WI38 (cell line): ENCODE data around the gene CASP3.

Experiments
- H3K4me3 ChIP-seq: 2 replicates; pipeline ENCODE4 v1.5.1; 2011; ENCODE audit warnings: low read depth, mild to moderate bottlenecking, control low read depth, low read length
- CTCF ChIP-seq: IDR thresholded peaks from 2 replicates; pipeline ENCODE4 v1.5.1; 2012; ENCODE audit warnings: low read depth, mild to moderate bottlenecking, control low read depth, low read length

The CASP3 gene

GRCh38 chr4:184644553-184645307, 4.5 kb downstream of the CASP3 start:
- TF ChIP-seq CTCF = no peak
- no peak overlapping the region for H3K4me3 ChIP-seq

GRCh38 chr4:184643731-184644130, 5.5 kb downstream of the CASP3 start:
- no peak overlapping the region for H3K4me3 ChIP-seq
- TF ChIP-seq CTCF = no peak

- no peak for TF ChIP-seq CTCF
- H3K4me3 ChIP-seq = no peak overlapping the region
Measured at GRCh38 chr4:184641451-184641850, 7.8 kb downstream of the CASP3 start.

GRCh38 chr4:184641022-184641421, 8.2 kb downstream of the CASP3 start:
- no peak for TF ChIP-seq CTCF

GRCh38 chr4:184636897-184637296, 12.3 kb downstream of the CASP3 start:
- no peak overlapping the region for H3K4me3 ChIP-seq
- TF ChIP-seq CTCF = no peak

More at GRCh38 chr4:184641022-184641421, 8.2 kb downstream of the CASP3 start:
- no peak overlapping the region for H3K4me3 ChIP-seq

- TF ChIP-seq CTCF = no peak
- H3K4me3 ChIP-seq = no peak overlapping the region
Measured at GRCh38 chr4:184636144-184636543, 13.1 kb downstream of the CASP3 start.

- no peak overlapping the region for H3K4me3 ChIP-seq
- no peak for TF ChIP-seq CTCF
Measured at GRCh38 chr4:184635381-184635780, 13.9 kb downstream of the CASP3 start.
